Limb (tissue), 2 donors: ENCODE results near the gene TRPV4.

Experiments used
- DNase-seq, 2 donors: peaks; one replicate each; pipeline ENCODE4 v3.0.0-alpha.2; 2016; ENCODE audit errors: extremely low spot score in 2 of 2

The TRPV4 gene

DNA sequence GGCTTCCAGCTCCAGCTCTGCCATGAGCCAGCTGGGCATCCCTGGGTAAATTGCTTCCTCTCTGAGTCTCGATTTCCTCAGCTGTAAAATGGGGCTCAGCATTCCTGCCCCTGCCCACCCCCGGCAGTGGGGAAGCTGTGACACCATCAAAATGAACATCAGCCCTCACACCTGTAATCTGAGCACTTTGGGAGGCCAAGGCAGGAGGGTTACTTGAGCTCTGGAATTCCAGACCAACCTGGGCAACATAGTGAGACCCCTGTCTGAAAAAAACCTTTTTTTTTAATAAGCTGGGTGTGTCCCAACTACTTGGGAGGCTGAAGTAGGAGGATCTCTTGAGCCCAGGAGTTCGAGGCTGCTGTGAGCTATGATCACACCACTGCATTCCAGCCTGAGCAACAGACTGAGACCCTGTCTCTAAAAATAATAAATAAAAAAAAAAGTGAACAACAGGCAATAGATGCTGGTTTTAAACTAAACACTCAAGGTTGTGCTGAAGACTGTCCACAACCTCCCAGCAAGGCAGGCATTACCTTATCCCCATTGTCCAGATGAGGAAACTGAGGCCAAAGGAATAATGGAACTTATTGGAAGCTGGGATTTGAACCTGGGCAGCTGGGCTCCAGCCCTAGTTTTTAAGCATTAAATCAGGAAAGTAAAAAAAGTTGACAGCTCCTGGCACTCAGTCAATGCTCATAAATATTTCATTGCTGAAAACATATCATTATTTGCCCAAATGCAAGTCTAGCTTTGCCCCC lies 4.3 kb downstream of the TRPV4 start:
- DNase-seq = no peak

DNA sequence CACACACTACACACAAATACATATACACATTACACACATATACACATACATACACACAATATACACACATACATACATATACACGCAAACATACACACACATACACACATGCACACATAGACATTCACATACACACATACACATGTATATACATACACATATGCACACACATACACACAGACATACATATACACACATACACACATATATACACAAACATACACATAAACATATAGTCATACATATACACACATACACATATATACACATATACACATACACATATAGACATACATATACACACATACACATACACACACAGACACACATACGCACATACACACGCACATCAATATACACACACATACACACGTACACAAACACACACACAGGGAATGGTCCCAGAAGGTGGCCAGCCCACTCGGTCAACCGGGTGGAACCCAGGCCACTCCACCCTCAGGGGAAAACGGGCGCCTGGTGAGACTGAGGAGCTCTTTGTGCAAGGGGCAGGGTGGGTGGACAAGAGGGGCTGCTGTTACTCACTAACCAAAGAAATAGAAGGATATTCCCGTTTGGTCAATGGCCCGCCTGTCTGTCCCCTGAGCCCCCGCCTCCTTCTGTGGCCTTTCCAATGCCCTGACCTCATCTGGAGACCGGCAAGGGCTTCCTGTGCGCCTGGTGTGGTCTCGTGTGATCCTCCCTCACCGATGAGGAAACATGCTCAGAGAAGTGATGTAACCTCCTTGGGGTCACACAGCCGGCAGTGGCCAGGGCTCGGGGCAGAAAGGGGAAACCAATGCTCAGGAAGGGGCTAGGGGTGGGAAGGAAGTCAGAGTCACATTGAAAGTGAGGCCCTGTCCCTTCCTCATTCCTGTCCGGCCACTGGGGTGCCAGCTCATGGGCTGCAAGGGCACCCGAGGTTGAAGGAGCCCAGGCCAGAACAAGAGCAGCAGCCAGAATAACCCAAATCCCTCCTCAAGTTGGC lies 5.3 kb downstream of the TRPV4 start:
- no peak for DNase-seq

DNA sequence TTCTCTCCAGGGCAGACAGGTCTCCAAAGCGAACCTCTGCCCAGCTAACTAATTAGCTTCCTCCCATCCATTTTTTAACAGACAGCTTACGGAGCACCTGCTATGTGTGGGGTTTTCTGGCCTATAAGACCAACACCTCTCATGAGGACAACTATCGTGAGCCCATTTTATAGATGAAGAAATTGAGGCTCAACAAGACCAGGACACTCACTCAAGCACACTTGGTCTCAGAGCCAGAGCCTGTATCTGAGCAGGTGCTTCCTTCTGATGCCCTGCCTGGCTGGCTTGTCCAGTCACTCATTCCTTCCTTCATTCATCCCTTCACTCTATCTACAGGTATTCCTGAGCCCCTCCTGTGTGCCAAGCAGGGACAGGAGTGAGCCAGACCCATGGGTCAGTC lies 6.1 kb downstream of the TRPV4 start:
- no peak for DNase-seq

DNA sequence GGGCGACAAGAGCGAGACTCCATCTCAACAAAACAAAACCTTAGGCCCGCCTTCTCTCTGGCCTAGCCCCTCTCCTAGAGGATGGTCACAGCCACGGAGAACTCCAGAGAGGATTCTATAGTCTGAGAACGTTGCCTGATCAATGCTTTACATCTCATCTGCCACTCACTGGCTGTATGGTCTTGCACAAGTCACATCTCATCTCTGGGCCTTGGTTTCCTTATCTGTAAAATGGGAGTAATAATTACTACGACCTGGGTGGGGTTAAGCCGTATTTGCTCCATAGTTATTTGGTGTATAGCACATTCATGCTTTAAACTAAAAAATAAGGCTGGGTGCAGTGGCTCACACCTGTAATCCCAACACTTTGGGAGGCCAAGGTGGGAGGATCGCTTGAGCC lies 8.5 kb downstream of the TRPV4 start:
- no peak for DNase-seq

DNA sequence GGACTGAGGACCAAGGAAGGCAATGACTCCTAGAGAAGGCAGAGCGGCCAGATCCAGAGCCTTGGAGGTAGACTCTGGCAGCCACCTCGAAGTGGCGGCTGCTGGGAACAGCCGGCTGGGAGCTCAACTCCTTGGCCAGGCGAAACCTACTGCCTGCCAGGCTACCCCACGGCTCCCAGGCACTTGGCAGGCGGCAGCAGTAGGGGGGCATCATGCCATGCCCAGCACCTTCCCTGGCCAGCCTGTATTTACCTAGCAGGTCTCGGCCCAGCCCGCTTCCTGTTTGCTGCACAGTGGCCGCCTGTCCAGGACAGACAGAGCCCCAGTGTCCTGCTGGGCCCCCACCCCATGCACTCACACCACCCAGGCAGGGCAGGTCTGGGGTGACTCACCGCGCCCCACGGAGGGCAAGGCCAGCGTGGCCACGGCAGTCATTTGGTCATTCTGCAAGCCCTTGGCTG lies 10.2 kb downstream of the TRPV4 start:
- DNase-seq = peak in 1 of 2 donors; percentile 45

DNA sequence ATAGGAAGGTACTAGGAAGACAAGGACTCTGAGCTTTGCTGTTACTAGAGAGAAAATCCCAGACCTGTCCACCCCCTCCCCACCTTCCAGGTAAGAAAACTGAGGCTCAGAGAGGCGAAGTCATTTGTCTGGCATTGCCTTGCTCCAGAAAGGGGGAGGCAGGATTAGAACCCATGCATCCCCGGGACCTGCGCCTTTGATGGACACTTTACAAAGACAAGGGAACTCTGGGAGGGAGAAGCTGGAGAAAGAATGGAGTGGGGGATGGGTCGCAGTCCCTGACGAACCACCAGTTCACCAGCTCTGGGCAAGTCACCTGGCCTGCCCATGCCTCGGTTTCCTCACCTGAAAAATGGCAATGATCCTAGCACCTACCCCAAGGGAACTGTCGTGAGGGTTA lies 10.8 kb downstream of the TRPV4 start:
- no peak for DNase-seq

DNA sequence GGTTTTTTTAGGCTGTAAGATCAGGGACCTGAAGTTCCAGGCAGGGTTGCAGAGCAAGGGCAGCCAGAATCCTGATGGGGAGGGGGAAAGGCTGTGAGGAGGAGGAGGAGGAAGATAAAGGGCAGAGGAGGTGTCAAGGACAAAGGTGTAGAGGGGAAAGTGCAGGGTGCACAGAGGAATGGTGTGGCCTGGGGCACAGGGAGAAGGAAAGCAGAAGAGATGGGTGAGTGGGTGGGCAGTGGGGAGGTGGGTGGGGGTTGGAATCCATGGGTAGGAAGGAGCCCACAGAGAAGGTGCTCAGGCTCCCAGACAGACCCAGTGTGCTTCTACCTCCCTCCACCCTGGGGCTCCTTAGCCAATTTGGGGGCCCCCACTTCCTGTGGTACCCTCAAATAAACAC lies 11.2 kb downstream of the TRPV4 start:
- DNase-seq = no peak

DNA sequence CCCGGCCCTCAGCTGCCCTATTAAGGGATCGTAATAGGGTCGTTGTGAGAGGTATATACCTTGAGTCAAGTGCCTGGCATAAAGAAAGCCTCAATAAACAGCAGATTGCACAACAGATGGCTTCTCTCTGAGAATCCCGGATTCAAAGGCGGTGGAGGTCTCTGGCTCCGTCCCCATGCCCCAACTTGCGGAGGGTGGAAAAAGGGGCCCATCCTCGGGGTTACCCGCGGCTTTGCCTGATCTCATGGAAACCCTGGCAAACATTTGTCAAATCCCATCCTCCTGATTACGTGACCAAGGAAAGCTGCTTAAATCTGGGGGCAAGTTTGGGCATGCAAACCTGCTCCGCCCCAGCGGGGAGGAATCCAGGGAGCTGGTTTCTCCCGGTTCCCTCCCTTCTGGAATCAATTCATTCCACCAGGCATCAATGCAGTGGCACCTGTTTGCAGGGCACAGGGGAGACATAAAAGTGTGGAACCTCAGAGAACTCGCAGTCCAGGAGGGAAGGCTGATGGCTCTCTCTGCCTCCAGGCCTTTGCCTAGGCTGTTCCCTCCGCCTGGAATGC lies 12.3 kb downstream of the TRPV4 start:
- DNase-seq = no peak

DNA sequence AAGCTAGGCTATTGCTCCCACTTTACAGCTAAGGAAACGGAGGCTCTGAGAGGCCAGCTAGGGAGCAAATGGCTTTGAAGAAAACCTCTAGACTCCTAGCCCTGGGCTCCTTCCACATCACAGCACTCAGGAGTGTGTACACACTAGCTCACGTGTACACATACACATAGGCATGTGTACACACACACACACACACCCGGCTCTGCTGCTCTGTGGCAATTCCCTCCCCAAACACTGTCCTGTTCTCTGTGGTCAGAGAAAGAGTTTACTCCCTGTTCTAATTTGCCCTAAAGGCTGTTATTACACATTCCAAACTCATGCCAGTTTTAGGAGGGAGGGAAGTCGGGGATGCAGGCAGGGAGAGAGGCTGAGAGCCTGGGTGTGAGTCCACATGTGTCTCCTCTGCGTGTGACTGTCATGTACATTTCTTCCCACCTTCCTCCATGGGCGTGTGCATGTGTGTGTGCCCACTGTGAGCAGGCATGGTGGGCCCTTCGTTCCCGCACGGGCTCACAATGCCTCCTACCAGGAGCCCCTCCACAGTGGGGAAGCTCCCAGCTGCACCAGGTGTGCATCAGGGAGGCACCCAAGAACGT lies 14.2 kb downstream of the TRPV4 start:
- DNase-seq = no peak

DNA sequence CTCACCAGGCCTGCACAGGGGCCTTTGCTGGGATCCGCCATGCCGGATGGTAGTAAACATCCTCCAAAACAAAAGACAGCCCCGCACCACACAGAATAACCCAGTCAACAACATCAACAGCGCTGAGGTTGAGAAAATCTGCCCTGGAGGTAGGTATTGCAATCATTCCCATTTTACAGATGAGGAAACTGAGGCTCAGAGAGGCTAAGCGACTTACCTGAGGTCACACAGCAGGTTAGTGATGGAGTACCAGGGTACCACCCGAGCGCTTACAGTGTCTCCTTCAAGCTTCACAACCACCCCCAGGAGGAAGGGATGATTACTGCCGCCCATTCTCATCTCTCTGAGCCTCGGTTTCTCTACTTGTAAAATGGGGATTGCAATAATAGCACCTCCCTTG lies 14.9 kb downstream of the TRPV4 start:
- DNase-seq = no peak

DNA sequence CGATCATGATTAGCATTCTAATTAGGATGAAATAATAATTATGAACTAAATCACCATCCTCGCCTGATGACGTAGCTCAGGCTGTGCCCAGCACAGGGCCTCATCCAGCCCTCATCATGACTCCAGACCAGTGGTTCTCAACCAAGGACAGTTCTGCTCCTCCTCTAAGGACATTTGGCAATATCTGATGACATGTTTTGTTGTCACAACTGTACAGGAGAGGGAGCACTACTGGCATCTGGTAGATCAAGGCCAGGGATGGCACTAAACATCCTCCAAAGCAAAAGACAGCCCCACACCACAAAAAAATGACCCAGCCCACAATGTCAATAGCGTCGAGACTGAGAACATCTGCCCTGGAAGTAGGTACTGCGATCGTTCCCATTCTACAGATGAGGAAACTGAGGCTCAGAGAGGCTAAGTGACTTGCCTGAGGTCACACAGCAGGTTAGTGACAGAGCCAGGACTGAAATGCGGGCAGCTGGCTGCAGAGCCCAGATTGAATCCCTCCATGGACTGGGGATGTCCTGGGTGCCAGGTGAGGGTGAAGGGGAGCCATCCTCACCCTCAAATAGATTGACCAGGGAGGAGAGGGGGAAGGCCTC lies 15.5 kb downstream of the TRPV4 start:
- no peak for DNase-seq

DNA sequence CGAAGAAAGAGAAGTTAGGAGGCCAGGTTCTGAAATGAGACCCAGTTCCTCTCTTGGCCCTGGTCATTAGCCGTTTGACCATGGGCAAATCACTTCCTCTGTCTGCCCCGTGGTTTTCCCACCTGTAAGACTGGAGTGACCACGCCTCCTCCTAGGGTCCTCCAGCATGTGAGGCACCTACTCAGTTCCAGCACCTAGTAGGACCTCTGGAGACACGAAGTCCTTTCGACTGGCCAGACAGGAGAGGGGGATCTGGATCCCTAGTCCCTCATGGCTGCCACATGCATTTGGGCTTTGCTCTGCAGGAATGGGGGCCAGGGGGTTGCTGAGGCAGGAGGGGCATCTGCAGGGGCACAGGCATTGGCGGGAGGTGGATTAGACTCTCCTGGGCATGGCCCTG lies 16.3 kb downstream of the TRPV4 start:
- no peak for DNase-seq

DNA sequence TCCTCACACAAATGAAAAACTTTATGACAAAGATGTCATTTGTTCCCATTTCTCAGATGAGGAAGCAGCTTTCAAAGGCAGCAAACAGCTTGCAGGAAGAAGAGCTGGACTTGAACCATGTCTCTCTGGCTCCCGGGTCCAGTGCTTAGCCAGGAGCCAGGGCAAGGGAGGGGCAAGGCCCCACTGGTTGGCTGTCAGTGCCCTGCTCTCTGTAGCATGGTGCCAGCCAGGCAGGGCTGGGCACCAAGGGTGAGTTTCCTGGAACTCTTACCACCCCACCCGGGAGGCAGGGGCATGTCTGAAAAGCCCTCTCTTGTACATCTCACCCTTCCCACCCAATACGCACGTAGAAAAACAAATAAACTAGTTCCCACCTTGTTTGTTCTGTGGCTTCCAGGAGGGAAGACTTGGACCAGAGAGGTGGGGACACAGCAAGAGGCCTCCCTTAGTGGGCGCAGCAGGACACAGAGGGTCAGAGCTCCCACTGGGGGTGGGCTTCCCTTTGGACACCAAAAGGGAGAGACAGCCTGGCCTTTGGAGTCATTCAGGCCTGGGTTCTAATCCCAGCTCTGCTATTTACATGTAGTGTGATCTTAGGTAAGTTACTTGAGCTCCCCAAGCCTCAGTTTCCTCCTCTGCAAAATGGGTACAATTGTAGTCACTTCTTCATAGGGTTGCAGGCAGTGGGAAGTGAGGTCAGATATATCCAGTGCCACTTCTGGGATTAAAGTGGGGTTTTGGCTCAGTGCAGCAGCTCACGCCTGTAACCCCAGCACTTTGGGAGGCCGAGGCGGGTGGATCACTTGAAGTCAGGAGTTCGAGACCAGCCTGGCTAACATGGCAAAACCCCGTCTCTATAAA lies 17.2 kb downstream of the TRPV4 start:
- DNase-seq = no peak

DNA sequence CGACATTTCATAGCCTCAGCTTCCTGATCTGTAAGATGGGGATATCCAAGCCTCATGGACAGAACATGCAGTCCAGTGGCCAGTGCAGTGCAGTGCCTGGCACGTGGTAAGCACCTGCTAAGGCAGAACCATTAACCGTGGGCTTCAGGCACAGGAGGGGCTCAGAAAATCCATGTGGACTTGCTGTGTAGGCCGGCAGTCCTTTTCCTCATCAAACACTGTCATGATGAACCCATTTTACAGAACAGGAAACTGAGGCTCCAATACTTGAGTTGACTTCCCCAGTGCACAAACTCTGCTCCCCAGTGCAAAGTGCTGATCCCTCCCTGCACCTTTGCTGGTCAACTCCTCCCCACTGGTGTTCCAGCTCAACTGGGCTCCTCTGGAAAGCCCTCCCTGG lies 18.0 kb downstream of the TRPV4 start:
- no peak for DNase-seq

DNA sequence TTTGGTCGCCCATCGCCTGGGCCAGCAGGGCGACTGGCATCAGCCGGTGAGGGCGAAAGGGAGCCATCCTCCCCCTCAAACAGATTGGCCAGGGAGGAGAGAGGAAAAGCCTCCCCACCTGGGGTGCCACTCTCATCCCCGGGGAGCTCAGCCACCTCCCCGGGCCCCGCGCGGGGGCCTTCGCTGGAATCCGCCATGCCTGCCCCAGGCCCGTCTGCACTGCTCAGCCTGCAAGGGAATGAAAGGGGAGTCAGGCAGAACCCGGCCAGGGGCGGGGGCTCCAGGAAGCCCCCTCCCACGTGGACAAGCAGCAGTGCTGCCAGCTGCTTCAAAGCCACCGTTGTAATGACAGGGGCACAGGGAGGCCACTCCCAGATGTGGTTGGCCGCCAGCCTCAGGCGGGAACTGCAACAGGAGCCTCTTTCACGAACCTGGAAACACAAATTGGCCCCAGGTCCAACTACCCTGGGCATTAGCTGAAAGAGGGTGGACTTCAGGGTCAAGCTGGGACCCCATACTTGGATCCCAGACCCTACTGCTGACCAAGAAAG lies 18.5 kb downstream of the TRPV4 start:
- DNase-seq = peak in 1 of 2 donors; percentile 67

DNA sequence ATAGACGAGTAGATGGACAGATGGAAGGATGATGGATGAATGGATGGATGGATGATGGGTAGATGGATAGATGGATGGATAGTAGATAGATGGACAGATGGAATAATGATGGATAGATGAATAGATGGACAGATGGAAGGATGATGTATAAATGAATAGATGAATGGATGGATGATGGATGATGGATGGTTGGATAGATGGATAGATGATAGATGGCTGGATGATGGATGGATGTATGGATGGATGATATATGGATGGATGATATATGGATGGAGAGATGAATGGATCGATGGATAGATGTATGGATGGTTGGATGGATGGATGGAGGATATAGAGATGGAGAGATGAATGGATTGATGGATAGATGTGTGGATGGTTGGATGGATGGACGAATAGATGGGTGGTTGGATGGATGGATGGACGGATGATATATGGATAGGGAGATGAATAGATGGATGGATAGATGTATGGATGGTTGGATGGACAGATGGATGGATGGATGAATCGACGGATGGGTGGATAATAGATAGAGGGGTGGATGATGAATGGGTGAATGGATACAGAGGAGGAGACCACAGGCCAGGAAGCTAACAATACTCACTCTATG lies 19.3 kb downstream of the TRPV4 start:
- DNase-seq = no peak

DNA sequence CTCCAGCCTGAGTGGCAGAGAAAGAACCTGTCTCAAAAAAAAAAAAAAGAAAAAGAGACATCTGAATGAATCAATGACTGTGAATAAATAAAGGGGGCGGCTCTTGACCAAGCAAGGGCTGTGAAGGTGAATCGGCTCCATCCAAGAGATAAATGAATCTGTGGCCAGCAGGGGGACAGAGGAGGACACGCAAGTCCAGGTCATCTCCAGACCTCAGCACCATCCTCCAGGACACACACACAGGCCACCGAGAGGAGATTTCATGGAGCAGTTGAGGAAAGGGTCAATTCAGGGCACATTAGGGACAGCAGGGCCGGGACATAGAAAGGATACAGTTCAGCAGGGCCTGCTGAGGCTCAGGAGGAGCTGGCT lies 21.6 kb downstream of the TRPV4 start:
- DNase-seq = no peak

DNA sequence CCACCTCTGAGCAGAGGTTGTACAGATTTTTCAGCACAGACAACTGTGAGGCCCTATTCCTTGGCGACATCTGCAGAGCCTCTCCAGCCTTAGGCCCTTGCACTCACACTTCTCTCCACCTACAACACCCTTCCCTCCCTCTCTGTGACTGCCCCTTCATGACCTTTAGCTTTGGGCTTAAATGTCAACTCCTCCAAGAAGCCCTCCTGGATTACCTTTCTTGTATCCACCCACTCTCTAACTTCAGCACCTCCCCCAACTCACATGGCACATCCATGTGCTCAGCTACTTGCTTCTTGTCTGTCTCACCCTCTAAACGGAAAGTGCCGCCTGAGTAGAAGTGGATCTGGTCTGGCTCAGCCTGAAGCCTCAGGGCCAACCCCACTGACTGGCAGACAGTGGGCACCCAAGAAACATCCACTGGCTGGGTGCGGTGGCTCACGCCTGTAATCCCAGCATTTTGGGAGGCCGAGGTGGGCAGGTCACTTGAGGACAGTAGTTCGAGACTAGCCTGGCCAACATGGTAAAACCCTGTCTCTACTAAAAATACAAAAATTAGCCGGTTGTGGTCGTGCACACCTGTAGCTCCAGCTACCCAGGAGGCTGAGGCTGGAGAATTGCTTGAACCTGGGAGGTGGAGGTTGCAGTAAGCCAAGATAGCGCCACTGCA lies 22.1 kb downstream of the TRPV4 start:
- DNase-seq = no peak
